ENCODE results near the gene MYO15B. TPM values are rescaled to one million over a fixed set of nuclear protein-coding genes. Genes with fewer than 3 reads are reported as not detected.

The MYO15B gene
- total RNA-seq, 1 experiment from 2014 or later: 30.3 TPM

DNA sequence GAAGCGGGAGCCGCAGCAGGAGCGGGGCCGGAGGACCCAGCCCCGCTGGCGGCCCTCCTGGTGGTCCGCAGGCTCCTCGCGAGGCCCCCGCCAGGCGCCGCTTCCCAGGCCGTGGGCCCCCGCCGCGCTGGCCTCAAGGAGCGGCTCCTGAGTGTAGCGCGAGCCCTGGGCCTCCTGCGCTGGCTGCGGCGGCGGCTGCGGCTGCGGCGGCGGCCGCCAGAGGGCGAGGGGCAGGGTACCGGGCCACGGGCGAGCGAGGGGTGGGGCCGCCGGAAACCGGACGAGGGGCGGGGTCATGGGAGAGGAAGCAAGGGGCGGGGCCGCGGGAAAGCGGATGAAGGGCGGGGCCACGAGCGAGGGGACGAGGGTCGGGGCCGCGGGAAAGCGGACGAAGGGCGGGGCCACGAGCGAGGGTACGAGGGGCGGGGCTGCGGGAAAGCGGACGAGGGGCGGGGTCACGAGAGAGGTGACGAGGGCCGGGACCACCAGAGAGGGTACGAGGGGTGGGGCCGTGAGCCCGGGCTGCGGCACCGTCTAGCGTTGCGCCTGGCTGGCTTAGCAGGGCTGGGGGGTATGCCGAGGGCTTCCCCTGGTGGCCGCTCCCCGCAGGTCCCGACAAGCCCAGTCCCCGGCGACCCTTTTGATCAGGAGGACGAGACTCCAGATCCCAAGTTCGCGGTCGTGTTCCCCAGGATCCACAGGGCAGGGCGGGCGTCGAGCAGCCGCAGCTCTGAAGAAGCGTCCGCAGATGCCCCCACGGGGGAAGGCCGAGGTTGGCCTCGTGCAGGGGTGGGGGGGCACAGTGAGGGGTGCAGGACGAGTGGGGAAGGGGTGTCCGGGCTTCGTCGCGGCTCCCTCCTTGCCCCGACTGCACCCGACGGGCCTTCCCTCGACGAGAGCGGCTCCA lies 1.7 kb downstream of the MYO15B start (continued):
- TF ChIP-seq EGR1 (IDR thresholded peaks at IDR 0.05; ENCODE audit: low read depth) (no peak), SRF (IDR thresholded peaks at IDR 0.05; ENCODE audit: low read depth) (no peak), TCF7L2 (IDR thresholded peaks at IDR 0.05; ENCODE audit: borderline replicate concordance, extremely low read depth, insufficient read depth, insufficient read length) (peak; percentile 22)
- TF ChIP-seq, protein P1, sequence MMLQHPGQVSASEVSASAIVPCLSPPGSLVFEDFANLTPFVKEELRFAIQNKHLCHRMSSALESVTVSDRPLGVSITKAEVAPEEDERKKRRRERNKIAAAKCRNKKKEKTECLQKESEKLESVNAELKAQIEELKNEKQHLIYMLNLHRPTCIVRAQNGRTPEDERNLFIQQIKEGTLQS (IDR thresholded peaks at IDR 0.05): no peak

DNA sequence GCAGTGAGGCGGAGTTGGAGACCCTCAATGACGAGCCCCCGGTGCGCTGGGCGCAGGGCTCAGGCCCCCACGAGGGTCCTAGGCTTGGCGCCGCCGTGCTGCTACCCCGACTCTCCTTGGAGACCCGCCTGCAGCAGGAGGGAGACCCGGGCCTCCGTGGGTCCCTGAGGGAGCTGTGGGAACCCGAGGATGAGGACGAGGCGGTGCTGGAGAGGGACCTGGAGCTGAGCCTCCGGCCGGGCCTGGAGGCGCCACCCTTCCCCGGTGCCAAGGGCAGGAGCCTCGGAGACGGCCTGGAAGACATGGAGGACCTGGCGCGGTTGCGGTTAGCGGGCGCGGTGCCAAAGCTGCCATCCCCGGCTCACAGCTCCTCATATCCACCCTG lies 2.3 kb downstream of the MYO15B start:
- DNase-seq (ENCODE audit: low read depth, low spot score): no peak
- peak overlapping the region; percentile 38 to 39; a peak in 3 of 4 replicates for H3K4me3 ChIP-seq (replicated peaks in 1 of 2; ENCODE audit: low read depth in 1 of 2, low read length in 2 of 2)

More for the DNA sequence above, 2.3 kb downstream of the MYO15B start:
- intact Hi-C loops (cut with micrococcal nuclease): no loop called here
- Histone ChIP-seq H3K9me3 (ENCODE audit: control insufficient read depth in 1 of 2, insufficient read depth in 1 of 2, low read depth in 1 of 2, low read length in 2 of 2) (no peaks in the 10 kb centered on the region), H3K36me3 (ENCODE audit: control insufficient read depth in 1 of 2, insufficient read depth in 2 of 2, low read length in 2 of 2) (no peaks in the 10 kb centered on the region), H3K9me2 (ENCODE audit: insufficient read depth) (no peaks in the 10 kb centered on the region), H3K4me1 (ENCODE audit: control insufficient read depth in 1 of 2, insufficient read depth in 2 of 2, low read length in 2 of 2) (peaks cover 10 to 33% of the 10 kb centered on the region in 2 experiments; a peak in 3 of 4 replicates), H3K27ac (ENCODE audit: low read depth, low read length) (peak overlapping the region; percentile 50; the same call in 1 of the 2 replicates), H3K9ac (ENCODE audit: low read length) (no peak overlapping the region), H3K27me3 (ENCODE audit: insufficient read depth, low read length) (no peaks in the 10 kb centered on the region), H3K79me2 (ENCODE audit: insufficient read depth, low read length) (no peaks in the 10 kb centered on the region), H3K4me2 (ENCODE audit: low read length) (peak overlapping the region; percentile 71), H2AFZ (ENCODE audit: low read depth, low read length, poor library complexity, severe bottlenecking) (no peak overlapping the region), H4K20me1 (ENCODE audit: insufficient read depth) (no peaks in the 10 kb centered on the region)
- POLR2A ChIA-PET: no interaction called here
- BruUV-seq (replicated peaks): no TSS peak
- ATAC-seq: no peak
- TF ChIP-seq, protein P2, sequence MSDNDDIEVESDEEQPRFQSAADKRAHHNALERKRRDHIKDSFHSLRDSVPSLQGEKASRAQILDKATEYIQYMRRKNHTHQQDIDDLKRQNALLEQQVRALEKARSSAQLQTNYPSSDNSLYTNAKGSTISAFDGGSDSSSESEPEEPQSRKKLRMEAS (IDR thresholded peaks at IDR 0.05): no peak
- TF ChIP-seq FOSL1 (IDR thresholded peaks at IDR 0.05; ENCODE audit: low read depth) (no peak), SP1 (IDR thresholded peaks at IDR 0.05; ENCODE audit: low read depth) (no peak)
- TF ChIP-seq, protein P1 (IDR thresholded peaks at IDR 0.05): no peak
- RAD21 ChIA-PET (ENCODE audit: low non-redundant PET in 1 of 2, low total read pairs in 2 of 2, uncharacterized antibody in 2 of 2, unreplicated experiment in 2 of 2): interaction anchor here in 1 of 2 experiments (0.6 kb wide), 1 partner anchor 10 kb away, joined by 3 read pairs; no protein-coding TSS in a partner anchor
- CTCF ChIA-PET: interaction anchor here (4.3 kb wide), 1 partner anchor 12 kb away, joined by 45 read pairs; no protein-coding TSS in a partner anchor

Measured in HCT116 (cell line).